ENCODE measurements around the gene LAMTOR4.

- TF ChIP-seq CTCF (IDR thresholded peaks at IDR 0.05) (no peak), EZH2 (IDR thresholded peaks at IDR 0.05; ENCODE audit: borderline replicate concordance, insufficient read depth, low read depth, low read length, poor library complexity, severe bottlenecking) (no peak)
These were observed 14.4 kb downstream of the LAMTOR4 start for GRCh38 chr7:100163006-100163531.
